Hematopoietic multipotent progenitor cell treated with erythropoietin and hydrocortisone succinate and interleukin-3 and kit ligand, for 4 days (in vitro differentiated cells): Measurements from ENCODE around the gene KDM4B.

Experiments used
- DNase-seq: peaks from one replicate; pipeline ENCODE4 v3.0.0-alpha.2; 2015

KDM4B gene

GRCh38 chr19:5036698-5037563, 68.0 kb downstream of the KDM4B start:
- DNase-seq = no peak

- no peak for DNase-seq
Measured at GRCh38 chr19:5037936-5038335, 69.0 kb downstream of the KDM4B start.

GRCh38 chr19:5038631-5039271, 69.8 kb downstream of the KDM4B start:
- peak; percentile 66 for DNase-seq

GRCh38 chr19:5039642-5040543, 71.0 kb downstream of the KDM4B start:
- DNase-seq = no peak

GRCh38 chr19:5040544-5041167, 71.7 kb downstream of the KDM4B start:
- DNase-seq = no peak

- peak; percentile 29 for DNase-seq
Measured at GRCh38 chr19:5041168-5041912, 72.4 kb downstream of the KDM4B start.

- DNase-seq = no peak
Measured at GRCh38 chr19:5041913-5042187, 72.9 kb downstream of the KDM4B start.

- DNase-seq = peak; percentile 15
Measured at GRCh38 chr19:5042556-5042955, 73.6 kb downstream of the KDM4B start.

- DNase-seq = no peak
Measured at GRCh38 chr19:5045029-5045428, 76.1 kb downstream of the KDM4B start.

- no peak for DNase-seq
Measured at GRCh38 chr19:5045956-5046338, 77.0 kb downstream of the KDM4B start.

- no peak for DNase-seq
Measured at GRCh38 chr19:5046339-5047039, 77.6 kb downstream of the KDM4B start.

- DNase-seq = no peak
Measured at GRCh38 chr19:5047251-5047935, 78.5 kb downstream of the KDM4B start.

GRCh38 chr19:5048091-5048726, 79.3 kb downstream of the KDM4B start:
- DNase-seq = peak; percentile 74

- no peak for DNase-seq
Measured at GRCh38 chr19:5048727-5049553, 80.0 kb downstream of the KDM4B start.

GRCh38 chr19:5049561-5049960, 80.6 kb downstream of the KDM4B start:
- DNase-seq = no peak

GRCh38 chr19:5050067-5050656, 81.2 kb downstream of the KDM4B start:
- no peak for DNase-seq

- no peak for DNase-seq
Measured at GRCh38 chr19:5050905-5051304, 82.0 kb downstream of the KDM4B start.

- DNase-seq = no peak
Measured at GRCh38 chr19:5051619-5052018, 82.7 kb downstream of the KDM4B start.

- DNase-seq = peak; percentile 27
Measured at GRCh38 chr19:5052515-5052914, 83.6 kb downstream of the KDM4B start.
